Panc1 (cell line): ENCODE data around the gene GNA12. TPM values are rescaled to one million over a fixed set of nuclear protein-coding genes. Genes with fewer than 3 reads are reported as not detected.
A peak's percentile ranks its signal among the peaks of the same experiment; 100 is the strongest.

Source experiments
- ATAC-seq: fragments of 200-7000 bp; cut with Tn5 transposase; 2 replicates; pipeline ENCODE4 v1.9.1; 2020; ENCODE audit warnings: mild to moderate bottlenecking, moderate library complexity
- BruUV-seq: library from RNA; stranded (reverse); fragments of 400-500 nt; replicated peaks from 2 replicates; lab custom pipeline; 2021; lab: Mats Ljungman, UMichigan
- CTCF ChIA-PET: fragments of 300-600 bp; sonication (Branson Sonifier 250); formaldehyde crosslinking; loops from one replicate; lab custom pipeline; 2022; ENCODE audit warnings: antibody characterized with exemption; lab: Charles Lee
- POLR2A ChIA-PET: fragments of 300-600 bp; sonication (Branson Sonifier 250); formaldehyde crosslinking; loops from one replicate; lab custom pipeline; 2022; ENCODE audit warnings: antibody characterized with exemption; lab: Charles Lee
- DNase-seq: peaks from one replicate; pipeline ENCODE4 v3.0.0-alpha.2; 2010; ENCODE audit warnings: low read depth, low spot score
- H3K27ac ChIP-seq: 2 replicates; pipeline ENCODE4 v1.5.1; 2011; ENCODE audit warnings: mild to moderate bottlenecking, low read length, inconsistent platforms
- H3K27me3 ChIP-seq: fragments of 200-500 bp; sonication (Bioruptor generic); 2 replicates; pipeline ENCODE4 v1.6.0; 2014; ENCODE audit warnings: low read length, inconsistent platforms; ENCODE audit not compliant: control insufficient read depth, insufficient read depth
- H3K36me3 ChIP-seq: fragments of 200-500 bp; sonication (Bioruptor generic); 2 replicates; pipeline ENCODE4 v1.5.1; 2014; ENCODE audit warnings: inconsistent platforms, mild to moderate bottlenecking, low read length, moderate library complexity; ENCODE audit not compliant: control insufficient read depth, insufficient read depth
- H3K4me1 ChIP-seq: 2 replicates; pipeline ENCODE4 v1.5.1; 2011; ENCODE audit warnings: inconsistent platforms, mild to moderate bottlenecking, low read length, moderate library complexity; ENCODE audit not compliant: control insufficient read depth, insufficient read depth
- H3K4me3 ChIP-seq, 2 experiments: 2 replicates each; pipeline ENCODE4 v1.5.1; 2011 to 2012; ENCODE audit warnings: low read depth in 2 of 2, low read length in 2 of 2, mild to moderate bottlenecking in 2 of 2, inconsistent platforms in 1 of 2, moderate library complexity in 1 of 2
- H3K9me3 ChIP-seq: fragments of 200-500 bp; sonication (Bioruptor generic); 2 replicates; pipeline ENCODE4 v1.5.1; 2014; ENCODE audit warnings: low read depth, mild to moderate bottlenecking, inconsistent platforms, low read length, moderate library complexity; ENCODE audit not compliant: control insufficient read depth, insufficient read depth
- POLR2AphosphoS5 ChIP-seq: IDR thresholded peaks from 2 replicates; pipeline ENCODE4 v1.6.1; 2012; ENCODE audit warnings: mild to moderate bottlenecking, low read depth, low read length, moderate library complexity
- SIN3A ChIP-seq: IDR thresholded peaks from 2 replicates; pipeline ENCODE4 v1.6.1; 2012; ENCODE audit warnings: low read depth, mild to moderate bottlenecking, low read length, moderate library complexity, borderline replicate concordance; ENCODE audit not compliant: insufficient read depth
- TCF7L2 ChIP-seq: IDR thresholded peaks from 2 replicates; pipeline ENCODE4 v1.6.1; 2011; ENCODE audit warnings: mild to moderate bottlenecking, low read depth, low read length, inconsistent platforms
- in situ Hi-C: cut with HindIII; loops from 2 replicates; pipeline ENCODE4 v1.10.0; 2016; ENCODE audit warnings: low sequenced_read_pairs, low pct_unique_long_range_greater_than_20kb
- intact Hi-C: fragments of 100-400 bp; cut with micrococcal nuclease; formaldehyde crosslinking; loops from one replicate; pipeline ENCODE4 v1.10.0; 2022; ENCODE audit not compliant: unreplicated experiment
- total RNA-seq: library from RNA; stranded (reverse); gene quantifications from one replicate; pipeline ENCODE4 v1.2.1, GENCODE V29; 2021; ENCODE audit not compliant: unreplicated experiment
- TF ChIP-seq, protein P1 (sequence below): fragments of 450-650 bp; IDR thresholded peaks from 2 replicates; pipeline ENCODE4 v1.5.1; 2017; ENCODE audit warnings: mild to moderate bottlenecking
- TF ChIP-seq, protein P2 (sequence below), 2 experiments: IDR thresholded peaks; 2 replicates each; pipeline ENCODE4 v1.6.1; 2011 to 2012; ENCODE audit warnings: low read depth in 2 of 2, control low read depth in 1 of 2, low read length in 1 of 2, mild to moderate bottlenecking in 1 of 2, moderate library complexity in 1 of 2; ENCODE audit not compliant: insufficient read depth in 1 of 2

Gene GNA12
- total RNA-seq, 1 experiment from 2014 or later, result 139 TPM

GRCh38 chr7:2805213-2805944 is 38.7 kb downstream of the GNA12 start:
- POLR2A ChIA-PET, result interaction anchor here (0.6 kb wide), 1 partner anchor 42 kb away, joined by 3 read pairs; no protein-coding TSS in a partner anchor

DNA sequence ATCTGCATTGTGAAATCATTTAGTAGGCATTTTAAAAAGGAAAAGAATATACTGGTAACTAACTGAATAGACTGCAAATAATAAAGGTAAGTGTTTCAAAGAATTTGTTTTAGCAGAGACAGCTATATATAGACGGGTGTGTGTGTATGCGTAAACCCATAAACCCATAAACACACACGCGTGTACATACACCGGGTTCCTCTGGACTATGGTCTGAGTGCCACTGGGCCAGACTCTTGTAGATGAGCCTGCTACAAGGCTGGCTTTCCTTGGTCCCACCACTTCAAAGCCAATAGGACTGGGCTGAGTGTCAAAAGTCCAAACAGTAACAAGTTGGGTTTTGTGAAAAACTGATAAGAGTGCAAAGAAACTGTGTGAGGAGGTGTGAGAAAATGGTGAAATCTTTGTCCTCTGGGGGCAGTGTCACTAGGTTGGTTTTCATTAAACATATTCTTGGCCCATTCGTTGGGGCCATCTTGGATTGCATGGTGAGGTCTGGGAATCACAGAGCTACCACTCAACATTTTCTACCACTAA is 39.8 kb downstream of the GNA12 start:
- ChIA-PET CTCF (no interaction called here), POLR2A (interaction anchor here (1.1 to 1.2 kb wide), 2 partner anchors 10 to 46 kb away, joined by 3 read pairs; no protein-coding TSS in a partner anchor)
- ATAC-seq, result no peak
- Histone ChIP-seq H3K4me3 (no peak overlapping the region), H3K27ac (peak overlapping the region; percentile 99), H3K36me3 (no peaks in the 10 kb centered on the region), H3K27me3 (no peaks in the 10 kb centered on the region), H3K9me3 (no peaks in the 10 kb centered on the region), H3K4me1 (peaks cover 88% of the 10 kb centered on the region)
- no peak for DNase-seq
- in situ Hi-C loops, result no loop called here
- TF ChIP-seq SIN3A (no peak), TCF7L2 (no peak), POLR2AphosphoS5 (no peak)
- TF ChIP-seq, protein P1, sequence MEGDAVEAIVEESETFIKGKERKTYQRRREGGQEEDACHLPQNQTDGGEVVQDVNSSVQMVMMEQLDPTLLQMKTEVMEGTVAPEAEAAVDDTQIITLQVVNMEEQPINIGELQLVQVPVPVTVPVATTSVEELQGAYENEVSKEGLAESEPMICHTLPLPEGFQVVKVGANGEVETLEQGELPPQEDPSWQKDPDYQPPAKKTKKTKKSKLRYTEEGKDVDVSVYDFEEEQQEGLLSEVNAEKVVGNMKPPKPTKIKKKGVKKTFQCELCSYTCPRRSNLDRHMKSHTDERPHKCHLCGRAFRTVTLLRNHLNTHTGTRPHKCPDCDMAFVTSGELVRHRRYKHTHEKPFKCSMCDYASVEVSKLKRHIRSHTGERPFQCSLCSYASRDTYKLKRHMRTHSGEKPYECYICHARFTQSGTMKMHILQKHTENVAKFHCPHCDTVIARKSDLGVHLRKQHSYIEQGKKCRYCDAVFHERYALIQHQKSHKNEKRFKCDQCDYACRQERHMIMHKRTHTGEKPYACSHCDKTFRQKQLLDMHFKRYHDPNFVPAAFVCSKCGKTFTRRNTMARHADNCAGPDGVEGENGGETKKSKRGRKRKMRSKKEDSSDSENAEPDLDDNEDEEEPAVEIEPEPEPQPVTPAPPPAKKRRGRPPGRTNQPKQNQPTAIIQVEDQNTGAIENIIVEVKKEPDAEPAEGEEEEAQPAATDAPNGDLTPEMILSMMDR, result no peak
- no TSS peak for BruUV-seq
- intact Hi-C loops, result no loop called here

More at GRCh38 chr7:2805213-2805944, 38.7 kb downstream of the GNA12 start:
- in situ Hi-C loops (no loop called here), intact Hi-C loops (no loop called here)
- 0 out of 2 replicates have a peak, but pooled peaks have one; percentile 18 for ATAC-seq
- H3K27ac ChIP-seq, result peak overlapping the region; percentile 99
- TF ChIP-seq, protein P1, result no peak
- TF ChIP-seq SIN3A (no peak), POLR2AphosphoS5 (no peak), TCF7L2 (no peak)
- TF ChIP-seq, protein P2, sequence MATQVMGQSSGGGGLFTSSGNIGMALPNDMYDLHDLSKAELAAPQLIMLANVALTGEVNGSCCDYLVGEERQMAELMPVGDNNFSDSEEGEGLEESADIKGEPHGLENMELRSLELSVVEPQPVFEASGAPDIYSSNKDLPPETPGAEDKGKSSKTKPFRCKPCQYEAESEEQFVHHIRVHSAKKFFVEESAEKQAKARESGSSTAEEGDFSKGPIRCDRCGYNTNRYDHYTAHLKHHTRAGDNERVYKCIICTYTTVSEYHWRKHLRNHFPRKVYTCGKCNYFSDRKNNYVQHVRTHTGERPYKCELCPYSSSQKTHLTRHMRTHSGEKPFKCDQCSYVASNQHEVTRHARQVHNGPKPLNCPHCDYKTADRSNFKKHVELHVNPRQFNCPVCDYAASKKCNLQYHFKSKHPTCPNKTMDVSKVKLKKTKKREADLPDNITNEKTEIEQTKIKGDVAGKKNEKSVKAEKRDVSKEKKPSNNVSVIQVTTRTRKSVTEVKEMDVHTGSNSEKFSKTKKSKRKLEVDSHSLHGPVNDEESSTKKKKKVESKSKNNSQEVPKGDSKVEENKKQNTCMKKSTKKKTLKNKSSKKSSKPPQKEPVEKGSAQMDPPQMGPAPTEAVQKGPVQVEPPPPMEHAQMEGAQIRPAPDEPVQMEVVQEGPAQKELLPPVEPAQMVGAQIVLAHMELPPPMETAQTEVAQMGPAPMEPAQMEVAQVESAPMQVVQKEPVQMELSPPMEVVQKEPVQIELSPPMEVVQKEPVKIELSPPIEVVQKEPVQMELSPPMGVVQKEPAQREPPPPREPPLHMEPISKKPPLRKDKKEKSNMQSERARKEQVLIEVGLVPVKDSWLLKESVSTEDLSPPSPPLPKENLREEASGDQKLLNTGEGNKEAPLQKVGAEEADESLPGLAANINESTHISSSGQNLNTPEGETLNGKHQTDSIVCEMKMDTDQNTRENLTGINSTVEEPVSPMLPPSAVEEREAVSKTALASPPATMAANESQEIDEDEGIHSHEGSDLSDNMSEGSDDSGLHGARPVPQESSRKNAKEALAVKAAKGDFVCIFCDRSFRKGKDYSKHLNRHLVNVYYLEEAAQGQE (IDR thresholded peaks at IDR 0.05; ENCODE audit: insufficient read depth in 1 of 2, low read depth in 2 of 2, low read length in 1 of 2), result no peak
- no TSS peak for BruUV-seq
- H3K36me3 ChIP-seq, result no peaks in the 10 kb centered on the region
- no peak for DNase-seq
- H3K4me3 ChIP-seq, result no peak overlapping the region
- CTCF ChIA-PET, result no interaction called here
- no peaks in the 10 kb centered on the region for H3K27me3 ChIP-seq
- H3K9me3 ChIP-seq, result no peaks in the 10 kb centered on the region
- peaks cover 89% of the 10 kb centered on the region for H3K4me1 ChIP-seq
